Stimulated activated CD4-positive, alpha-beta T cell treated with anti-CD3 and anti-CD28 coated beads, TNF-alpha, amount 100 ng/mL, for 1 hour (primary cell): ENCODE data around the gene TMEM131.
"Not testable (repeated sequence)": the region's sequence is repeated elsewhere in the genome, so short reads cannot be mapped to it uniquely, and the experiment has no call there.

Experiments used
- DNase-seq, 3 donors: peaks; one replicate each; pipeline ENCODE4 v3.0.0-alpha.2; 2020; ENCODE audit warnings: low read depth in 3 of 3, low spot score in 1 of 3

The TMEM131 gene

GRCh38 chr2:97869722-97870346 is 125.9 kb downstream of the TMEM131 start:
- no peak for DNase-seq

GRCh38 chr2:97868986-97869721 is 126.6 kb downstream of the TMEM131 start:
- no peak for DNase-seq

DNA sequence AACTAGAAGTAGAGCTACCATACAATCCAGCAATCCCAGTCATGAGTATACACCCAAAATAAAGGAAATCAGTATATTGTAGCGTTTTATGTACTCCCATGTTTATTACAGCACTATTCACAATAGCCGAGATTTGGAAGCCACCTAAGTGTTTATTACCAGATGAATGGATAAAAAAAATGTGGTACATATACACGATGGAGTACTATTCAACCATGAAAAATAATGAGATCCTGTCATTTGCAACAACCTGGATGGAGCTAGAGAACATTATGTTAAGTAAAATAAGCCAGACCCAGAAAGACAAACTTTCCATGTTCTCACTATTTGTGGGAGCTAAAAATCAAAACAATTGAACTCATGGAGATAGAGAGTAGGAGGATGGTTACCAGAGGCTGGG is 131.9 kb downstream of the TMEM131 start:
- no peak for DNase-seq

- DNase-seq = no peak
Measured at GRCh38 chr2:97861177-97861576, 134.6 kb downstream of the TMEM131 start.

GRCh38 chr2:97858442-97858841 is 137.3 kb downstream of the TMEM131 start:
- DNase-seq = no peak

- no peak for DNase-seq
Measured at GRCh38 chr2:97857553-97857952, 138.2 kb downstream of the TMEM131 start.

- not testable (repeated sequence) for DNase-seq
Measured at GRCh38 chr2:97853057-97853456, 142.7 kb downstream of the TMEM131 start.

GRCh38 chr2:97851172-97851571 is 144.6 kb downstream of the TMEM131 start:
- no peak for DNase-seq

GRCh38 chr2:97849881-97850528 is 145.7 kb downstream of the TMEM131 start:
- no peak for DNase-seq

- DNase-seq = no peak
Measured at GRCh38 chr2:97848306-97848705, 147.4 kb downstream of the TMEM131 start.

DNA sequence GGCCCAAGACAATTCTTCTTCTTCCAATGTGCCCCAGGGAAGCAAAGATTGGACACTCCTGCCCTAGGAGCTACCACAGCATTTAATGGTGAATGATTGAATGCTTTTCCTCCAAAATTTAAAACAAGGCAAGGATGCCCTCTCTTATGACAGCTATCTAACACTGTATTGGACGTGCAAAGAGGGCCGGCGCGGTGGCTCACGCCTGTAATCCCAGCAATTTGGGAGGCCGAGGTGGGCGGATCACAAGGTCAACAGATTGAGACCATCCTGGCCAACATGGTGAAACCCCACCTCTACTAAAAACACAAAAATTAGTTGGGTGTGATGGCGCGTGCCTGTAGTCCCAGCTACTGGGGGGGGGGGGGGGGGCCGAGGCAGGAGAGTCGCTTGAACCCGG is 149.0 kb downstream of the TMEM131 start:
- DNase-seq = not testable (repeated sequence)

DNA sequence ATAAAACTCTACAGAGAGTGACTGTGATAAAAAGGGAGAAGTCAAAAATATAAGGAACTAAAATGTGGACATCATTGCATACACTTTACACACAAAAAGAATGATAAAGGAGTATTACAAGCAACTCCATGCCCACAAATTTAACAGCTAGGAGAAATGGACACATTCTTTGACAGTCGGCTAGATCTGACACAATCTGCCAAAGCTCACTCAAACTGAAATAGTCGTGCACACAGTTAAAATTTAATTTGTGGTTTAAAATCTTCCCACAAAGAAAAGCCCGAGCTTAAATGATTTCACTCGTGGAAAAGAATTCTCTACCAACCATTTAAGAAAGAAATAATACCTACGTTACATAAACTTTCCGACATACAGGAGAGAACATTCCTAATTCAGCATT is 149.9 kb downstream of the TMEM131 start:
- DNase-seq = no peak

- DNase-seq = no peak
Measured at GRCh38 chr2:97845133-97845532, 150.6 kb downstream of the TMEM131 start.

GRCh38 chr2:97844311-97844859 is 151.4 kb downstream of the TMEM131 start:
- no peak for DNase-seq

GRCh38 chr2:97840198-97840597 is 155.6 kb downstream of the TMEM131 start:
- no peak for DNase-seq

GRCh38 chr2:97834610-97835009 is 161.1 kb downstream of the TMEM131 start:
- DNase-seq = no peak

DNA sequence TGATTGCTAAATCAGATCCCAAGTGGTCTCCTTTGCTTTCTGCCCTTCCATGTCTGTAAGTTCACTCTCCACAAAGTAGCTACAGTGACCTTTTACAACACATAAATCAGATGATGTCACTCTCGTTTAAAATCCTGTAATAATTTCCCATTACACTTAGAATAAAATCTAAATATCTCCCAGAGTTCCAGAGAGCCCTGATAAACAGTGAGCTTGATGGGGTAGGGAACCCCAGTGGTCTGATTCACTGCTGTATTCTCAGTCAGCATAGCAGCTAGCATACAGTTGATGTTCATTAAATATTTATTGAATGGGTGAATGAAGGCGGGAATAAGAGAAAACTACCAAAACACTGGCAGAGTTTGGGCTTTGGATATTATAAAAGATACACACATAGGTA is 164.6 kb downstream of the TMEM131 start:
- no peak for DNase-seq

DNA sequence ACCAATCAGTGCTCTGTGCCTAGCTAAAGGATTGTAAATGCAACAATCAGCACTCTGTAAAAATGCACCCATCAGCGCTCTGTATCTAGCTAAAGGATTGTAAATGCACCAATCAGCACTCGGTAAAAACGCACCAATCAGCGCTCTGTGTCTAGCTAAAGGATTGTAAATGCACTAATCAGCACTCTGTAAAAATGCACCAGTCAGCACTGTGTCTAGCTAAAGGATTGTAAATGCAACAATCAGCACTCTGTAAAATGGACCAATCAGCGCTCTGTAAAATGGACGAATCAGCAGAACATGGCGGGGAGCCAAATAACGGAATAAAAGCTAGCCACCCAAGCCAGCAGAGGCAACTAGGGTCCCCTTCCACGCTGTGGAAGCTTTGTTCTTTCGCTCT is 166.5 kb downstream of the TMEM131 start:
- DNase-seq = not testable (repeated sequence)

GRCh38 chr2:97827013-97827412 is 168.7 kb downstream of the TMEM131 start:
- DNase-seq = not testable (repeated sequence)

DNA sequence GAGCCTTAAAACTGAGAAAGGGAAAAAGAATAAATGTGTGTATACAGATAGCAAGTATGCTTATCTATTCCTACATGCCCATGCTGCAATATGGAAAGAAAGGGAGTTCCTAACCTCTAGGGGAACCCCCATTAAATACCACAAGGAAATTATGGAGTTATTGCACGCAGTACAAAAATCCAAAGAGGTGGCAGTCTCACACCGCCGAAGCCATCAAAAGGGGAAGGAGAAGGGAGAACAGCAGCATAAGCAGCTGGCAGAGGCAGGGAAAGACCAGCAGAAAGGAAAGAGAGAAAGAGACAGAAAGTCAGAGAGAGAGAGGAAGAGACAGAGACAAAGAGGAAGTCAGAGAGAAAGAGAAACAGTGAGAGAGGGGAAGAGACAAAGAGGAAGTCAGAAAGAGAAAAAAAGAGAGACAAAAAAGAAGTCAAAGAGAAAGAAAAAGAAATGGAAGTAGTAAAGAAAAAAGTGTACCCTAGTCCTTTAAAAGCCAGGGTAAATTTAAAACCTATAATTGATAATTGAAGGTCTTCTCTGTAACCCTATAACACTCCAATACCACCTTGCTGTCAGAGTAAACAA is 169.4 kb downstream of the TMEM131 start:
- DNase-seq = not testable (repeated sequence)

DNA sequence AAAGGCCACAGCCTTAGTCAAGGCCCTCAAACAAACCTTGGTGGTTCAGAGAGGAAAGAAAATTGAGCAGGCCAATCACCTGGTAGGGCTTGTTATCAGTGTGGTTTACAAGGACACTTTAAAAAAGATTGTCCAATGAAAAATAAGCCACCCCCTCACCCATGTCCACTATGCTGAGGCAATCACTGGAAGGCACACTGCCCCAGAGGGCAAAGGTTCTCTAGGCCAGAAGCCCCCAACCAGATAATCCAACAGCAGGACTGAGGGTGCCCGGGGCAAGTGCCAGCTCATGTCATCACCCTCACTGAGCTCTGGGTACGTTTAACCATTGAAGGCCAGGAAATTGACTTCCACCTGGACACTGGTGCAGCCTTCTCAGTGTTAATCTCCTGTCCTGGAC is 171.7 kb downstream of the TMEM131 start:
- DNase-seq = not testable (repeated sequence)

DNA sequence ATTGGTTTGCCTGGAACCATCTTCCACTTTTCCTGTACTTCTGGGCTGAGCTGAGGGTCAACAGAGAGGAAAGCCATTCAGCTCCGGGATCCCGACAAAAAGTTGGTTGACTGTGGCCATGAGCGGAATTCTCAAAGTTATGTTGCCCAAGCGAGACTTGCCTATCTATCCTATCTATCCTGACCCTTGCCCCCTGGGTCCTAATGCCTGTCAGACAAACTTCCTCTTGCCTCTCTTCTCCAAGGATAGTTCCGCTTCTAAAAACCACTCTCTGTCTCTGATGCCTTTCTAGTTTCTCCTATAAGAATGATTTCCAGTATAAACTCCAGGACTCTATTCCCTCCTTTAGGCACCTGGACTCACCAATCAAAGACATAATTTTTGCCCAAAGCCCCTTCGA is 173.9 kb downstream of the TMEM131 start:
- not testable (repeated sequence) for DNase-seq
